ENCODE data around the gene POU2F2. TPM values are rescaled to one million over a fixed set of nuclear protein-coding genes. Genes with fewer than 3 reads are reported as not detected.

Gene POU2F2
- total RNA-seq, 1 donor from 2014 or later = 6.1 TPM

GRCh38 chr19:42126574-42126973 lies 5.7 kb downstream of the POU2F2 start:
- no peak for TF ChIP-seq CTCF (IDR thresholded peaks at IDR 0.05)
- H3K4me3 ChIP-seq = no peak overlapping the region
- intact Hi-C loops (cut with DNase I) = no loop called here
- no peaks in the 10 kb centered on the region for H3K36me3 ChIP-seq
- H3K4me1 ChIP-seq = no peaks in the 10 kb centered on the region
- H3K27me3 ChIP-seq = peaks cover under 1% of the 10 kb centered on the region
- H3K9me3 ChIP-seq = no peaks in the 10 kb centered on the region
- DNase-seq (no peak), ATAC-seq (no peak)
- H3K27ac ChIP-seq = no peak overlapping the region

- DNase-seq (no peak), ATAC-seq (no peak)
- no peak for TF ChIP-seq CTCF (IDR thresholded peaks at IDR 0.05)
- intact Hi-C loops (cut with DNase I) = no loop called here
- Histone ChIP-seq H3K9me3 (no peaks in the 10 kb centered on the region), H3K27me3 (no peaks in the 10 kb centered on the region), H3K27ac (no peak overlapping the region), H3K4me1 (no peaks in the 10 kb centered on the region), H3K4me3 (no peak overlapping the region), H3K36me3 (no peaks in the 10 kb centered on the region)
Measured at GRCh38 chr19:42125536-42125935, 6.7 kb downstream of the POU2F2 start.

GRCh38 chr19:42124386-42124901 lies 7.8 kb downstream of the POU2F2 start:
- no peak for ATAC-seq
- no peak for DNase-seq
- intact Hi-C loops (cut with DNase I) = no loop called here
- H3K4me3 ChIP-seq = no peak overlapping the region
- no peaks in the 10 kb centered on the region for H3K4me1 ChIP-seq
- no peaks in the 10 kb centered on the region for H3K27me3 ChIP-seq
- no peaks in the 10 kb centered on the region for H3K36me3 ChIP-seq
- no peak for TF ChIP-seq CTCF (IDR thresholded peaks at IDR 0.05)
- no peaks in the 10 kb centered on the region for H3K9me3 ChIP-seq
- H3K27ac ChIP-seq = no peak overlapping the region

- ATAC-seq = no peak
- Histone ChIP-seq H3K4me1 (no peaks in the 10 kb centered on the region), H3K27ac (no peak overlapping the region), H3K4me3 (no peak overlapping the region), H3K27me3 (no peaks in the 10 kb centered on the region), H3K36me3 (no peaks in the 10 kb centered on the region), H3K9me3 (no peaks in the 10 kb centered on the region)
- DNase-seq = no peak
- no peak for TF ChIP-seq CTCF (IDR thresholded peaks at IDR 0.05)
- intact Hi-C loops (cut with DNase I) = no loop called here
Measured at GRCh38 chr19:42123765-42124164, 8.5 kb downstream of the POU2F2 start.

- H3K27ac ChIP-seq = no peak overlapping the region
- H3K4me1 ChIP-seq = no peaks in the 10 kb centered on the region
- ATAC-seq (no peak), DNase-seq (no peak)
- no peaks in the 10 kb centered on the region for H3K36me3 ChIP-seq
- no peaks in the 10 kb centered on the region for H3K9me3 ChIP-seq
- H3K4me3 ChIP-seq = no peak overlapping the region
- intact Hi-C loops (cut with DNase I) = no loop called here
- H3K27me3 ChIP-seq = no peaks in the 10 kb centered on the region
- no peak for TF ChIP-seq CTCF (IDR thresholded peaks at IDR 0.05)
Measured at GRCh38 chr19:42122691-42123607, 9.3 kb downstream of the POU2F2 start.
